Right hindlimb (tissue), 1 donor: Measurements from ENCODE around the gene LAMC3.

Source experiments
- DNase-seq: peaks from one replicate; pipeline ENCODE4 v3.0.0-alpha.2; 2018

Gene LAMC3

GRCh38 chr9:130979591-130980385 lies 29.2 kb upstream of the LAMC3 start:
- DNase-seq: no peak

GRCh38 chr9:130980526-130980925 lies 28.4 kb upstream of the LAMC3 start:
- DNase-seq: no peak

GRCh38 chr9:130981002-130981755 lies 27.8 kb upstream of the LAMC3 start:
- DNase-seq: no peak

DNA sequence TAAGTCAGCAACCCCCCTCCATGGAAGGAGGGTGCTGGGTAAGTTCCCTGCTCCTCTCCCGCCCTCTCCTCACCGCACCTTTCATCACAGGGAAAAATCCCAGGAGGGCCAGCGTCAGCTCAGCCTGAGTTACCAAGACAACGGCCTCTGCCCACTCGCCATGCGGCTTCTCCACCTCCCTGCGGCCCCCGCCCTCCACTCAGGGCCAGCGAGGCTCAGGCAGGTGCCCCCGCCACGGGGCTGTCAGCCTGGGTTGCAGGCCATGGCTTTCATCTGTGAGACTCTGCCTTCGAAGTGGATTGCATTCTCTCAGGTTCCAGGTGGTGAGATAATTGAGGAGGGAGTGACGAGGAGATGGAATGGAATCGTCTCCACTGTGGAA lies 27.2 kb upstream of the LAMC3 start:
- no peak for DNase-seq

GRCh38 chr9:130982636-130983358 lies 26.2 kb upstream of the LAMC3 start:
- DNase-seq: no peak

GRCh38 chr9:130983359-130983670 lies 25.7 kb upstream of the LAMC3 start:
- DNase-seq: no peak

DNA sequence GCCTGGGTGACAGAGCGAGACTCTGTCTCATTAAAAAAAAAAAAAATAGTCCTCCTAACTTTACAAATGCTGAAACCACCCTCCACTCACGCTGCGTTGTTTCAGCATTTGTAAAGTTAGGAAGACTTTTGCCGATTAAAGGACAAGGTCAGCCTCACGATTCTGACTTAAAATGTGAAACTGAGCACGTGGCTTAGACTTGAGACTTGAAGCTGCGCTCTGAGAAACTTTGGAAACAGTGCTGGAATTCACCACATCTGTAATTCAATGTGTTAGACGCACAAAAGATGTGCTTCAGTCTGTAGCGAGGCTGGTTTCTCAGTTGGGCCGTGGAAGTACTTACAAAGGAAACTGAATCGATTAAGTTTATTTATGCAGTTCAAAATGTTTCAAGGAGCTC lies 25.0 kb upstream of the LAMC3 start:
- DNase-seq: no peak

DNA sequence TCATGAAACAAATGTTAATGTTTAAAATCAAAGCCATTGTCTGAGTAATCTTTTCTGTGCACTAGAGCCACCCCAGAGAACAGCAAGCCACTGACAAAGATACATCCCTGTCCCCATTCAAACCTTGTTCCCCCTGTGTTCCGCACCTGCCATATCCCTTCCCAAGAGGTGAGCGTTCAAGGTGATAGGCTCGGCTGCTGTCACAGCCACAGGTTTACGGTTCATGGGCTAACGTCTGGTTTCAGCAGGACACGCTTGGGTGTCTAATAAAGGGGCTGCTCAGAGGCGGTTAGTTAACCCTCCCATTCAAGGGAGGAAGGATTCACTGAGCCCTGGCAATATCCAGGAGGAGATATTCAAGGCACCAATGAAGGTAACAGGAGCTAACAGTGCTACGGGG lies 24.5 kb upstream of the LAMC3 start:
- no peak for DNase-seq

DNA sequence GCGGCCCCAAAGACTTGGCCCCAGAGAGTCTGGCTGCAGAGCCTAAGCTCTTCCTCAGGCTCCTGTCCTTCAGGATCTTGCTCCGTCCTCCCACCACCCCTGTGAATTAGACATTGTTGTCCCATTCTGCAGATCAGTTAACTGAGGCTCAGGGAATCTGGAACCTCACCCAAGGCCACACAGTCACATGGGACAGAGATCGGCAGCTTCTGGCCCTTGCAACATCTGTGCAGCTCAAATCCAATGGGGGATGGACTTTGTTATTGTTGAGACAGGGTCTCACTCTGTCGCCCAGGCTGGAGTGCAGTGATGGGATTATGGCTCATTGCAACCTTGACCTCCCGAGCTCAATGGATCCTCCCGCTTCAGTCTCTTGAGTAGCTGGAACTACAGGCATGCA lies 23.9 kb upstream of the LAMC3 start:
- no peak for DNase-seq

DNA sequence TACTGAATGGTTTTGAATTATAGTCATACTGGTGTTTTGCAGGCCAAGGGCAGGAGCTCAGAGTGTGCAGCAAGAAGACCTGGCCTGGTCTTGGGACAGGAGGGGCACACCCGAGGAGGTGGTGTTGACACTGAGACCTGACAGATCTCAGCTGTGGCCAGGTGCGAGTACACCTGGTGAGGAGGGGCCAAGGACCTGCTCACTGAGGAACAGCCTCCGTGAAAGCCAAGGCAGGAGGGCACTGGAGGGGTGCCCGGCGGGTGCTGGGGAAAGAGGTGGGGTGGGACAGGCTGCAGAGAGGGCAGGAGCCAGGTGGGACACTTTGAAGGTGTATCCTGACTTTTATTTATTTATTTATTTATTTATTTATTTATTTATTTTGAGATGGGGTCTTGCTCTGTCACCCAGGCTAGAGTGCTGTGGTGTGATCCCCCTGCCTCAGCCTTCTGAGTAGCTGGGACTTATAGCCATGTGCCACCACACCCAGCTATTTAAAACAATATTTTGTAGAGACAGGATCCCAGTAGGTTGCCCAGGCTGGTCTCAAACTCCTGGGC lies 23.3 kb upstream of the LAMC3 start:
- DNase-seq: no peak

GRCh38 chr9:130986356-130986965 lies 22.5 kb upstream of the LAMC3 start:
- no peak for DNase-seq

DNA sequence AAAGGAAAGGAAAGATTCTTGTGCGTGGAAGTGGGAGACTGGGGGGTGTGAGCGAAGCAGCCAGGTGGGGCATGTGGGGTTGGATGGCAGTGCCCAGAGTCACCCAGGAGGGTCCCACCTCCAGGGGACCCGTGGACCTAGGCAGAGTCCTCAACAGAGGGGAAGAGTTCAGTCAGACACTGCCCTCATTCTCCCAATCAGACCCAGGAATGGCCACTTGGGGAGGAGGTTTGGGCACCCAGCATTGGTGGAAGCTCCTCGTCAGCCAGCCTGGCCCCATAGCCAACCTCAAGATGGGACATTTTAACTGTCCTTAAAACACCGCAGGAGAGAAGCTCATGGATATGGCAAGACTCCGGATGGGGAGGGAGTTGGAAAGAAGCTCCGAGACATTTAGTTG lies 21.9 kb upstream of the LAMC3 start:
- DNase-seq: no peak

DNA sequence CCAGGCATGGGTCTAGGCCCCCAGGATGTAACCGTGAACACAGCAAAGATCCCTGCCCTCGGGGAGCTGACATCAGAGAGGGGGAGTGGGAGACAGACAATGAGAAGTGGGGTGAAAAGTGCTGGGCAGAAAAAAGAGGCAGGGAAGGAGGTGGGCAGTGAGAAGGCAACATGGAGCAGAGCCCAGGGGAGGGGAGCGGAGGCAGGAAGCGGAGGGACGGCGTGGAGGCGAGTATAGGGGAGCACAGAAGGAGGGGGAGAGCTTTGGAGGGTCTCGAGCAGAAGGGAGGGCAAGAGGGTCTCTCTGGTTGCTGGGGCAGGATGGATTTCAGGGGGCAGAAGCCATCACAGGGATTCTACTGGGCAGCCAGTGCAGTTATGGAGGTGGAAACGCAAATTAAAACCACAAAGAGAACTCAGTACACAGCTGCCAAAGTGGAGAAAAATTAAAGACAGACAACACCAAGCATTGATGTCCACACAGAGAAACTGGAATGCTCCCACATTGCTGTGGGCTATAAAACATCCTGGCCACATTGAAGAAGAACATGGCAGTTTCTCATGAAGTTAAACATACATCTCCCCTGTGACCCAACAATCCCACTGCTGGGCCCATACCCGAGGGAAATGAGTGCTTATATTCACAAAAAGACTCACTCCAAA lies 21.1 kb upstream of the LAMC3 start:
- DNase-seq: no peak

DNA sequence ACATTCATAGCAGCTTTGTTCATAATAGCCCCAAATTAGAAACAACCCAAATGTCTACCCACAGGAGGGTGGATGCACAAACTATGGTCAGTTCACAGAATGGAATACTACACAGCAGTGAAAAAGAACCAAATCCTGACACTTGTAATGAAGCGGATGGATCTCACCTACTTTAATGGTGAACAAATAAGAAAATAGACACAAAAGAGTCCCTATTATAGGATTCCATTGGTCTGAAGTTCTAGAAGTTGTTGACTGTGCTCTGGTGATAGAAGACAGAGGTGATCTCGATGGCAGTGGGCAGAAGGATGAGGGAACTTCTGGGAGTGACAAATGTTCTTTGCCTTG lies 20.6 kb upstream of the LAMC3 start:
- DNase-seq: no peak

DNA sequence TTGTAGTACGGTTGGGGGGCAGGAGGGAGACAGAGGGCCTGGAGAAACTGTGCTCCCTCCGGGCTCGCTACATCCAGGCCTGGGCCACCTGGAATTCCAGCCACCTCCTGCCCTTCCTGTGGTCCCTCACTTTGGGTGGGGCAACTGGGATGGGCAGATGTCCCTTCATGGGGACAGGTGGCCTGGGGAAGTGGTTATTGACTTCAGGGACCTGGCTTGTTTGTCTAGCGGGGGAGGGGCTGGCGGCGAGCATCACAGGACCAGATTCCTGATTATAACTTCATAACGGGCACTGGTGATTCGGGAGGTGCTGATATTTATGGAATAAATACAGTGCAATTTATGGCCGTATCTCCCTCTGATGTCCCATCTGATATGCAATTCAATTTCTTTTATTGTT lies 20.1 kb upstream of the LAMC3 start:
- DNase-seq: no peak

- no peak for DNase-seq
Measured at GRCh38 chr9:130989391-130989790, 19.6 kb upstream of the LAMC3 start.

GRCh38 chr9:130989891-130990290 lies 19.1 kb upstream of the LAMC3 start:
- DNase-seq: no peak

- no peak for DNase-seq
Measured at GRCh38 chr9:130990306-130990977, 18.5 kb upstream of the LAMC3 start.

GRCh38 chr9:130990978-130991777 lies 17.8 kb upstream of the LAMC3 start:
- no peak for DNase-seq

DNA sequence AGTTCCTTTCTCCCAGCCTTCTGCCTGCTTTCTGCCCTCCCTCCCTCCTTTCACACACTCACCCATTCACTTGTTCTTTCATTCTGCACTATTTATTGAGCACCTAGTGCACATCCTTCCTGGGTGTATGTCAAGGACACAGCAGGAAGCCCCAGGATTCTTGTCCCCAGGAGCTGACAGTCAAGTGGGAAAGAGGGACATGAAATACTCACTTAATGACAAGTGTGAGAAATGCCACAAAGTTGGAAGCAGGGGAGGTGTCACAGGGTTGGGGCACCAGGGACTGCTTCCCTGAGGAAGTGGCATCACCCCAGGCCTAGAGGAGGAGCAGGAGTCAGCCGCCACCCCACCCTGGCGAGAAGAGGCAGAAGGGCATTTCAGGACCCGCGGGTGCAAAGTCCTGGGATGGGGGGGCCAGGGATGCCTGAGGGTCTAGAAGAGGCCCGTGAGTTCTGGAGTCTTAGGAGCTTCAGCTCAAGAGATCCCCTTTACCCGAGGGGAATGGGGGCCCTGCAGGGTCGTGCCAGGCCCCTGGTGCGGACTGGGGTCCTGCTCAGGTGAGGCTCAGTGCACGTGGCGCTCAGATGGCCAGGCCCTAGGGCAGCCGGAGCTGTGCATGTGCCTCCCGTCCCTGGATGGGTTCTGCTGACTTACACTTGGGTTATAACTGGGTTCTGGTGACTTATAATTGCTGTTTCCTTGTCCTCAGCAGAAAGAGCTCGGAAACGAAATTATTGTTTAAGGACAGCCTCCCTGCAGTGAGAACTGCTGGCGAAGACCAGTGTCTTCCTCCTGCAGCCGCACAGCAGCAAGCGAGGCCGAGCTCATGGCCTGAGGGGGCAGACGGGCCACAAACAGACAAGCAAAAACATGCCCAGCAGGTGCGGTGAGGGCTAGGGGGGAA lies 16.9 kb upstream of the LAMC3 start:
- DNase-seq: no peak
